Measurements from ENCODE around the gene TOMM22. TPM values are rescaled to one million over a fixed set of nuclear protein-coding genes. Genes with fewer than 3 reads are reported as not detected.

Gene TOMM22
- polyA plus RNA-seq, 4 donors = 42.5 to 82.5 (median 52.0) TPM

DNA sequence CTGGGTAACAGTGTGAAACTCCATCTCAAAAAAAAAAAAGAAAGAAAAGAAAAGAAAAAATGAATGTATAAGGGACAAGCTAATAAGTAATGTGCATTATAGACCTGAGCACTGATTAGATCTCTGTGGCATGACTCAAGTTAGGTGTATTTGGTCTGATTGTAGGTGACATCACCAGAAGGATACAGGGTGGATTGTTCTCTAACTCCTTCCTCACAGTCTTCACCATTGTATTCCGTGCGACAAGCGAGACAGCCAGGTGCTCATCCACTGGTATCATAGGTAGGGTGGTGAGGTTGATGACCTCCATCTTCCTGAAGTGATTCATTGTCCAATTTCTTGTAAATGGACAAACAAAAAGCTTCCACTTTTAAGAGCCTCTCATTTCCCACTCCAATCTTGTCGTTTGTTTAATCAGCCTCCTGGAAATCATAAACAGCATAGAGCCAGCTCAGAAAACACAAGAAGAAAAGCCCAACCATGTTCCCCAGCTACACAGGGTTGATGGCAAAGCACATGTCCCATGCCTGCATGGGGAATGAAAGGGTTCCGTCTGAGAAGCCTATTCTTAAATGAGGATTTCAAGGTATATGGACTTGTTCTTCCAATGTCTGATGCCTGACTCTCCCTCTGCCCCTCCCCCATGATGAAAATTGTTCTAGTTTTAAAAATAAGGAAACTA, 31.8 kb upstream of the TOMM22 start:
- 66 to 70% (median 67%) methylated on average over 5 of the region's 5 CpGs for WGBS, 3 donors
- Histone ChIP-seq H3K27ac (ENCODE audit: low read depth in 1 of 3, low read length in 2 of 3) (no peak overlapping the region), H3K4me3 (ENCODE audit: low read depth in 1 of 3, low read length in 3 of 3) (no peak overlapping the region), H3K4me1 (ENCODE audit: control insufficient read depth in 3 of 3, insufficient read depth in 2 of 3, low read depth in 1 of 3, low read length in 2 of 3) (no peaks in the 10 kb centered on the region), H3K36me3 (ENCODE audit: control insufficient read depth in 3 of 3, insufficient read depth in 2 of 3, low read depth in 1 of 3, low read length in 3 of 3) (peaks cover 0 to 2% (median 0%) of the 10 kb centered on the region in 3 donors), H3K9me3 (ENCODE audit: control insufficient read depth in 2 of 2, insufficient read depth in 1 of 2, low read depth in 1 of 2, low read length in 1 of 2) (no peaks in the 10 kb centered on the region), H3K27me3 (ENCODE audit: control insufficient read depth in 3 of 3, insufficient read depth in 3 of 3, low read length in 3 of 3) (no peaks in the 10 kb centered on the region)
- no peak for FAIRE-seq
- DNase-seq = peak in 1 of 2 donors; percentile 10

DNA sequence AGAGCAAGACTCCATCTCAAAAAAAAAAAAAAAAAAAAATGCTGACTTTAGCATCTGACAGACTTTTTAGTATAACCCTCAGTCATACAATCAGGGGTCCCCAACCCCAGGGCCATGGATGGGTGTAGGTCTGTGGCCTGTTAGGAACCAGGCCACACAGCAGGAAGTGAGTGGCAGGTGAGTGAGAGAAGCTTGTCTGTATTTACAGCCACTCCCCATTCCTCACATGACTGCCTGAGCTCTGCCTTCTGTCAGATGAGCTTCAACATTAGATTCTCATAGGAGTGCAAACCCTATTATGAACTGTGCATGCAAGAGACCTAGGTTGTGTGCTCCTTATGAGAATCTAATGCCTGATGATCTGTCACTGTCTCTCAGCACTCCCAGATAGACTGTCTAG, 28.9 kb upstream of the TOMM22 start:
- no peak for FAIRE-seq
- Histone ChIP-seq H3K36me3 (ENCODE audit: control insufficient read depth in 3 of 3, insufficient read depth in 2 of 3, low read depth in 1 of 3, low read length in 3 of 3) (no peaks in the 10 kb centered on the region), H3K4me1 (ENCODE audit: control insufficient read depth in 3 of 3, insufficient read depth in 2 of 3, low read depth in 1 of 3, low read length in 2 of 3) (peaks cover 2 to 10% (median 3%) of the 10 kb centered on the region in 3 donors), H3K27me3 (ENCODE audit: control insufficient read depth in 3 of 3, insufficient read depth in 3 of 3, low read length in 3 of 3) (no peaks in the 10 kb centered on the region), H3K27ac (ENCODE audit: low read depth in 1 of 3, low read length in 2 of 3) (no peak overlapping the region), H3K9me3 (ENCODE audit: control insufficient read depth in 2 of 2, insufficient read depth in 1 of 2, low read depth in 1 of 2, low read length in 1 of 2) (no peaks in the 10 kb centered on the region), H3K4me3 (ENCODE audit: low read depth in 1 of 3, low read length in 3 of 3) (no peak overlapping the region)
- DNase-seq = peak; percentile 46 to 78

DNA sequence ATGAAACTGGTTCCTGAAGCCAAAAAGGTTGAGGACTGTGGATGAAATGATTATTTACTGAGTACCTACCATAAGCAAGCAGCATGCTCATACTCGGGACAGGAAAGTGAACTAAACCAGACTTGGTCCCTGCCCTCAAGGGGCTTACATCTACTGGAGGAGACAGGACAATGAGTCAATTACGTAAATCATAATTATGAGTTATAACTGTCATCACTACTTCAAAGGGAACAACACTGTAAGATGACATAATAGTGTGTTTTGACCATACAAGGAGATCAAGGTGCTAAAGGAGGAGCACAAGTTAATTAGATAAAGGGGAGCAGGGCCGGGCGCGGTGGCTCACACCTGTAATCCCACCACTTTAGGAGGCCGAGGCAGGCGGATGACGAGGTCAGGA, 28.0 kb upstream of the TOMM22 start:
- no peak for FAIRE-seq

DNA sequence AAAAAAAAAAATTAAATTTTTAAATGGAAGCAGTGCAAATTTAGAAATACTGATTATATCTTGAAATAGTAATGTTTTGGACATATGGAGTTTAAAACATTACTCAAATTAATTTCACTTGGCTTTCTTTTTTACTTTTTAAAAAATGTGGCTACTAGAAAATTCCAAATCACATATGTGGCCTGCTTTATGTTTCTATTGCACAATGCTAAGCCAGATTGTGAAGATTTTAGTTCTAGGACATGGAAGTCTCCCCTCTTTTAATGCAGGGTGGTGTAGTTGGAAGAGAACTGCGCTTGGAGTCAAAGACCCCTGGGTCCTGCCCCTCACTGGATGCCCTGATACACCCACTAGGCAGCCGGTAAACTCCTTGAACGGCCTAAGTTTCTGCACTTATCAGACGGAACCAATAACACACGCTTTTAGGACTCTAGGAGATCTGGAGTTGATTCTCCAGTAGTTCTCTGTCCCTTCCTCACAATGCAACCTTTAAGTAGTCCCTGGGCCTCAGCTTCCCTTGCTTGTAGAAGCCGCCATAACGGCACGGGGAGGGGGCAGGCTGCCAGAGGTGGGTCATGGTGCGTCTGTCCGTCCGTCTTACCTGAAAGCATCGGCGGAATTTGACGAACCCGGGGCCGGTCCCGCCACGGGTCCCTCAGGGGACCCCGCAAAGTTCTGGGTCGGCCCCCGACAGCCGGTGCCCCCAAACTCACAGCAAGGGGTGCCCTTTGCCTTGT, 26.1 kb upstream of the TOMM22 start:
- FAIRE-seq = no peak
- H3K4me3 ChIP-seq (ENCODE audit: low read depth in 1 of 3, low read length in 3 of 3) = peak overlapping the region; percentile 85 to 97 (median 92)

More for the DNA sequence above, 28.0 kb upstream of the TOMM22 start:
- H3K27ac ChIP-seq (ENCODE audit: low read depth in 1 of 3, low read length in 2 of 3) = no peak overlapping the region
- no peaks in the 10 kb centered on the region for H3K27me3 ChIP-seq (ENCODE audit: control insufficient read depth in 3 of 3, insufficient read depth in 3 of 3, low read length in 3 of 3)
- 92 to 95% (median 93%) methylated on average over 8 of the region's 8 CpGs for WGBS, 3 donors
- no peaks in the 10 kb centered on the region for H3K9me3 ChIP-seq (ENCODE audit: control insufficient read depth in 2 of 2, insufficient read depth in 1 of 2, low read depth in 1 of 2, low read length in 1 of 2)
- no peak overlapping the region for H3K4me3 ChIP-seq (ENCODE audit: low read depth in 1 of 3, low read length in 3 of 3)
- no peaks in the 10 kb centered on the region for H3K36me3 ChIP-seq (ENCODE audit: control insufficient read depth in 3 of 3, insufficient read depth in 2 of 3, low read depth in 1 of 3, low read length in 3 of 3)
- peaks cover 2 to 10% (median 3%) of the 10 kb centered on the region in 3 donors for H3K4me1 ChIP-seq (ENCODE audit: control insufficient read depth in 3 of 3, insufficient read depth in 2 of 3, low read depth in 1 of 3, low read length in 2 of 3)
- no peak for DNase-seq

DNA sequence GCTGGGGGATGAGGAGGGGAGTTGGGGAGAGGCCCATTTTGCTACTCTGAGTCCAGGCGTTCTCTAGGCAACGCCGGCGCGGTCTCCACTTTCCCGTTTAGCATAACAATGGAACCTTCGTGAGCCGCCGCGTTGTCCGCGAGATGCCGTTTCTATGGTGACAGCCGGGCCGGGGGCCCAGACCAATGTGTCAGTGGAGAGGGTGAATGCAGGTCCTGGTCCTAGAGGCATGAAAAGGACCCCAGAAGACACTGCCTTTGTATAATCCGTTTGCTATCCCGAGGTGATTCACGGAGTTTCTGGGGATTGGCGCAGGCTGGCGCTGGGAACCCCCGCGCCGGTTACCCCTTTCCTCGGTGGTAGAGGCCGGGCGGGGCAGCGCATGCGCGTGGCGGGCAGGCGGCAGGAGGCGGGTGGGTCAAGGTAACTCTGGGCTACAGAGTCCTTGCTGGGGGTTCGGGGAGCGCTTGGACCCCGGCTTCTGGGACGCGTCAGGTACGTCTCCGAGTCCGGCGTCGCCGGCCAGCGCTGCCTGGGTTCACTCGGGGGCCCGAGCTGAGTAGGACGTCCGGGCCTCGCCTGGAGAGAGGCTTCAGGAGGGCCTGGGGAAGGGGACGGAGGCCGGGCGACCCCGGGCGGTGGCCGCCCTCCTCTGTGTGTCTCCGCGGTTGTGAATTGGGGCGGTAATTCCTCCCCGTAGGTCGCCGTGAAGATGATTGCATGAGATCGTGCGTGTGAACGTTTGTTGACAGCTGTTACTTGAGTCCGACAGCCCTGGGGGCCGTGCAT, 25.3 kb upstream of the TOMM22 start, which contains the start of the genes CBY1 and FAM227A:
Gene CBY1, plus strand, starts transcription at position 383 of the 789 bp plus-strand sequence. CDS start 11,417 bp downstream, outside the sequence.
Gene FAM227A, minus strand, starts transcription at position 137 of the 789 bp plus-strand sequence. CDS start 6,224 bp downstream, outside the sequence.
- 0 to 1% (median 0%) methylated on average over 59 to 66 of the region's 66 CpGs for WGBS, 3 donors
- peaks cover 0 to 5% (median 0%) of the 10 kb centered on the region in 3 donors for H3K36me3 ChIP-seq (ENCODE audit: control insufficient read depth in 3 of 3, insufficient read depth in 2 of 3, low read depth in 1 of 3, low read length in 3 of 3)
- no peaks in the 10 kb centered on the region for H3K9me3 ChIP-seq (ENCODE audit: control insufficient read depth in 2 of 2, insufficient read depth in 1 of 2, low read depth in 1 of 2, low read length in 1 of 2)
- H3K4me3 ChIP-seq (ENCODE audit: low read depth in 1 of 3, low read length in 3 of 3) = peak within 1 kb of the TSS; percentile 85 to 97 (median 92)
- peak within 1 kb of the TSS; percentile 71 to 91 (median 90) for H3K27ac ChIP-seq (ENCODE audit: low read depth in 1 of 3, low read length in 2 of 3)
- peaks cover 2 to 10% (median 3%) of the 10 kb centered on the region in 3 donors for H3K4me1 ChIP-seq (ENCODE audit: control insufficient read depth in 3 of 3, insufficient read depth in 2 of 3, low read depth in 1 of 3, low read length in 2 of 3)
- no peaks in the 10 kb centered on the region for H3K27me3 ChIP-seq (ENCODE audit: control insufficient read depth in 3 of 3, insufficient read depth in 3 of 3, low read length in 3 of 3)
- DNase-seq (peak; percentile 82 to 95), FAIRE-seq (no peak)

More for the DNA sequence above, 26.1 kb upstream of the TOMM22 start:
- H3K27ac ChIP-seq (ENCODE audit: low read depth in 1 of 3, low read length in 2 of 3) = peak overlapping the region in 2 of 3 donors; percentile 90 to 91
- H3K36me3 ChIP-seq (ENCODE audit: control insufficient read depth in 3 of 3, insufficient read depth in 2 of 3, low read depth in 1 of 3, low read length in 3 of 3) = no peaks in the 10 kb centered on the region
- DNase-seq = no peak
- 7 to 8% (median 7%) methylated on average over 22 of the region's 22 CpGs for WGBS, 3 donors
- no peaks in the 10 kb centered on the region for H3K9me3 ChIP-seq (ENCODE audit: control insufficient read depth in 2 of 2, insufficient read depth in 1 of 2, low read depth in 1 of 2, low read length in 1 of 2)
- peaks cover 2 to 10% (median 3%) of the 10 kb centered on the region in 3 donors for H3K4me1 ChIP-seq (ENCODE audit: control insufficient read depth in 3 of 3, insufficient read depth in 2 of 3, low read depth in 1 of 3, low read length in 2 of 3)
- no peaks in the 10 kb centered on the region for H3K27me3 ChIP-seq (ENCODE audit: control insufficient read depth in 3 of 3, insufficient read depth in 3 of 3, low read length in 3 of 3)

DNA sequence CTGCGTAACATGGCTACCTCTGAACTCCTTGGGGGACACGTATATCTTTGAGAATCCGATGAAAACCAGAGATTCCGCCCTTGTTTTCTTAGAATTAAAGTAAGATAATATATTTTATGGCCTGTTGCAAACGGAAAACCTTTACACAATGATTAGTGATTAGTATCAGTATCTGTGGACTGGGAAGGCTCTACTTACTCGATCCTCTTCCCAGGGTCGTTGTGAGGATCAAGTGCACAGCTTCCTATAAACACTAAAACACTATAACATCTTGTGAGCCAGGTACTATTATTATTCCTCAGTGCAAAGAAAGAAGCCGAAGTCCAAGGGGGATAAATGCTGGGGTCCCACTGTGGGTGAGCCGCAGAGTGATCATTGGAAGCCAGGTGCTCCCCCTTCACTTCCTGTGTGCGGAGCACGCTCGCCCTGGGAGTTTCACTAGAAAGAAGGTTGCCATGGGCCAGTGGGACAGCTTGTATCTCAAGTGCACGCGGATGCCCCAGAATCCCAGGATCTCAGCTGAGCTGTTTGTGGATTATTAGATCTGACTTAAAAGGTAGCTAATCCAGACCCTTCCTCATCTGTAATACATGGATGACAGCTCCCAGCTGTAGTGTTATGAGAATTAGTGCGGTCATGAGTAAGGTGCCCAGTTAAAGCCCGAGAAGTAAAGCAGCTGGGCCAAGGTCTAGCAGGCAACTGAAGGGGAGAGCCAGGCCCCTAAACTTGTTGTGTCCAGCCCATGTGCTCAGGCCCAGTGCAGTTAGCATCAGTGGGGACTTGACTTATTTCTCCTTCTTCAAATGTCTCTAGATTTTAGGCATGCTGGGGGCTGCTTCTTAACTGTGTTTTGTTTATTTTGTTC, 24.5 kb upstream of the TOMM22 start:
- FAIRE-seq (no peak), DNase-seq (peak; percentile 42 to 63)
- H3K9me3 ChIP-seq (ENCODE audit: control insufficient read depth in 2 of 2, insufficient read depth in 1 of 2, low read depth in 1 of 2, low read length in 1 of 2) = no peaks in the 10 kb centered on the region
- H3K4me1 ChIP-seq (ENCODE audit: control insufficient read depth in 3 of 3, insufficient read depth in 2 of 3, low read depth in 1 of 3, low read length in 2 of 3) = peaks cover 2 to 10% (median 3%) of the 10 kb centered on the region in 3 donors
- peak overlapping the region; percentile 85 to 97 (median 92) for H3K4me3 ChIP-seq (ENCODE audit: low read depth in 1 of 3, low read length in 3 of 3)
- peaks cover 0 to 9% (median 0%) of the 10 kb centered on the region in 3 donors for H3K36me3 ChIP-seq (ENCODE audit: control insufficient read depth in 3 of 3, insufficient read depth in 2 of 3, low read depth in 1 of 3, low read length in 3 of 3)
- 3 to 5% (median 4%) methylated on average over 16 of the region's 16 CpGs for WGBS, 3 donors
- H3K27me3 ChIP-seq (ENCODE audit: control insufficient read depth in 3 of 3, insufficient read depth in 3 of 3, low read length in 3 of 3) = no peaks in the 10 kb centered on the region
- H3K27ac ChIP-seq (ENCODE audit: low read depth in 1 of 3, low read length in 2 of 3) = peak overlapping the region; percentile 71 to 91 (median 90)

DNA sequence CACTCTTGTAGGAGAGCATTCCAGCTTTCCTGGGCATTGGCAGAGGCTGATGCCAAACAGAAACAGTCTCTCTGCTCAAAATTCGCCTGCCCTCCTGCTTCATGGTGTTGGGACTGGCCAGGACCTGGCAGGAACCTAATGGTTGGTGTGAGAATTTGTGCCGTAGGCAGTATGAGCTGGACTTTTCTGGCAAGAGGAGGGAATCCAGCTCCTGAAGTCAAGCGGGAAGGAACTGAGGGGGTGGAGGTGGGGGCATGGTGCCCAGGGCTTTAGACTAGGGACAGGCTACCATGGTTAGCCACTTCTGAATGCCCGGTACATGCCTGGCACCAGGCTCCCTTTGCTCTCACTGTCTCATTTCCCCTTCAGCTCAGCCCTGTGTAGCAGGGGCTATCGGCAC, 6.9 kb upstream of the TOMM22 start:
- FAIRE-seq = no peak
- Histone ChIP-seq H3K36me3 (ENCODE audit: control insufficient read depth in 3 of 3, insufficient read depth in 2 of 3, low read depth in 1 of 3, low read length in 3 of 3) (peaks cover 3 to 37% (median 4%) of the 10 kb centered on the region in 3 donors), H3K27me3 (ENCODE audit: control insufficient read depth in 3 of 3, insufficient read depth in 3 of 3, low read length in 3 of 3) (no peaks in the 10 kb centered on the region), H3K27ac (ENCODE audit: low read depth in 1 of 3, low read length in 2 of 3) (no peak overlapping the region), H3K9me3 (ENCODE audit: control insufficient read depth in 2 of 2, insufficient read depth in 1 of 2, low read depth in 1 of 2, low read length in 1 of 2) (no peaks in the 10 kb centered on the region), H3K4me1 (ENCODE audit: control insufficient read depth in 3 of 3, insufficient read depth in 2 of 3, low read depth in 1 of 3, low read length in 2 of 3) (no peaks in the 10 kb centered on the region), H3K4me3 (ENCODE audit: low read depth in 1 of 3, low read length in 3 of 3) (no peak overlapping the region)
- DNase-seq = no peak
- WGBS, 3 donors = 78 to 82% (median 81%) methylated on average over 5 of the region's 5 CpGs

Measured in small intestine (tissue), 7 donors.